GM19463 (cell line): ENCODE results near the gene ATP10A.

ENCODE experiments used
- ATAC-seq: cut with Tn5 transposase; IDR thresholded peaks from one replicate; pipeline ENCODE4 v1.9.1; 2021; ENCODE audit warnings: mild to moderate bottlenecking, moderate library complexity; ENCODE audit not compliant: unreplicated experiment

Gene ATP10A

GRCh38 chr15:25690673-25691543, 172.2 kb downstream of the ATP10A start:
- no peak for ATAC-seq

- ATAC-seq = no peak
These were observed 173.5 kb downstream of the ATP10A start for GRCh38 chr15:25689592-25689991.

GRCh38 chr15:25688166-25688565, 175.0 kb downstream of the ATP10A start:
- ATAC-seq = no peak

- ATAC-seq = no peak
These were observed 175.4 kb downstream of the ATP10A start for GRCh38 chr15:25687689-25688088.

GRCh38 chr15:25687276-25687675, 175.9 kb downstream of the ATP10A start:
- no peak for ATAC-seq

GRCh38 chr15:25686780-25687179, 176.3 kb downstream of the ATP10A start:
- no peak for ATAC-seq

- no peak for ATAC-seq
These were observed 178.4 kb downstream of the ATP10A start for GRCh38 chr15:25684521-25685431.

GRCh38 chr15:25683911-25684310, 179.2 kb downstream of the ATP10A start:
- ATAC-seq = no peak

- no peak for ATAC-seq
These were observed 179.7 kb downstream of the ATP10A start for GRCh38 chr15:25683415-25683814.

- no peak for ATAC-seq
These were observed 180.8 kb downstream of the ATP10A start for GRCh38 chr15:25682340-25682739.

- ATAC-seq = no peak
These were observed 182.5 kb downstream of the ATP10A start for GRCh38 chr15:25680686-25681025.

GRCh38 chr15:25679964-25680685, 183.0 kb downstream of the ATP10A start:
- no peak for ATAC-seq

GRCh38 chr15:25679492-25679891, 183.6 kb downstream of the ATP10A start:
- no peak for ATAC-seq

GRCh38 chr15:25678500-25678855, 184.6 kb downstream of the ATP10A start:
- ATAC-seq = no peak

GRCh38 chr15:25677719-25678499, 185.2 kb downstream of the ATP10A start:
- no peak for ATAC-seq

- ATAC-seq = no peak
These were observed 187.1 kb downstream of the ATP10A start for GRCh38 chr15:25676070-25676469.

GRCh38 chr15:25675396-25675795, 187.7 kb downstream of the ATP10A start:
- no peak for ATAC-seq

- ATAC-seq = no peak
These were observed 188.2 kb downstream of the ATP10A start for GRCh38 chr15:25674913-25675312.

- ATAC-seq = no peak
These were observed 189.2 kb downstream of the ATP10A start for GRCh38 chr15:25673972-25674371.

- ATAC-seq = no peak
These were observed 189.8 kb downstream of the ATP10A start for GRCh38 chr15:25673351-25673750.

GRCh38 chr15:25671132-25671531, 192.0 kb downstream of the ATP10A start:
- no peak for ATAC-seq
